Left kidney (tissue), 2 donors: ENCODE measurements around the gene XPO1. TPM values are rescaled to one million over a fixed set of nuclear protein-coding genes. Genes with fewer than 3 reads are reported as not detected.
"Not testable (repeated sequence)": the region's sequence is repeated elsewhere in the genome, so short reads cannot be mapped to it uniquely, and the experiment has no call there.

Source experiments
- DNase-seq: peaks from one replicate; pipeline ENCODE4 v3.0.0-alpha.2; 2013
- polyA plus RNA-seq: library from polyadenylated mRNA; unstranded; fragments of 120-200 nt; gene quantifications from one replicate; pipeline ENCODE4 v1.2.1, GENCODE V29; 2013; ENCODE audit not compliant: insufficient read length

XPO1 gene
- polyA plus RNA-seq, 1 donor: 322 TPM

DNA sequence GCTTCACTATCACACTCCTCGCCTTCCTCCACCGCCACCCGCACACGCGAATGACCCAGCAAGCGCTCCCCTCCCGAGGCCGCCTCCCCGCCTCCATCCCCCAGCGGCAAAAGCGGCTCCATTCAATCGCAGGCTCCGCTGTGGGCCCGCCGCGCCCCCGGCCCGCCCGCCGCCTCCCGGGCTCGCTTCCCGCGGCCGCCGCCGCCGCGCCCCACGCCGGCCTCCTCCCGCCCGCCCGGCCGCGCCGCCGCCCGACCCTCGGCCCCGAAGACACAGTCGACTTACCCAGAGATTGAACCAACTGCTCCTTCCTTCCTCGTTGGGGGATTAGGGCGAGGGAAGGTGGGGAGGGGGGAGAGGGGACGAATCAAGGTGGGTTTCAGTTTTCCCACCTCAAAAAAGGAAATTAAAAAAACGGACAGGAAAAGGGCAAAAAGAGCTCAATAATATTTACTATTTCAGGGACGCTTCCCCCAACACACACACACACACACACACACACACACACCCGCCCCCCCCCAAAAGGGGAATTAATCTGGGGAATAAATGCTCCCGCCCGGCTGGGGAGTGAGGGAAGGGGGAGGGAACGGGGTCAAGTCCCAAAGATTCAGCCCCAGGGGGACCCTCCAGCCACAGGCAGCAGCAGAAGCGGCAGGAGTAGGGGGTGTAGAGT lies 743 bp downstream of the XPO1 start:
- DNase-seq: no peak

GRCh38 chr2:61536572-61537276 lies 1.4 kb downstream of the XPO1 start:
- peak; percentile 91 for DNase-seq

DNA sequence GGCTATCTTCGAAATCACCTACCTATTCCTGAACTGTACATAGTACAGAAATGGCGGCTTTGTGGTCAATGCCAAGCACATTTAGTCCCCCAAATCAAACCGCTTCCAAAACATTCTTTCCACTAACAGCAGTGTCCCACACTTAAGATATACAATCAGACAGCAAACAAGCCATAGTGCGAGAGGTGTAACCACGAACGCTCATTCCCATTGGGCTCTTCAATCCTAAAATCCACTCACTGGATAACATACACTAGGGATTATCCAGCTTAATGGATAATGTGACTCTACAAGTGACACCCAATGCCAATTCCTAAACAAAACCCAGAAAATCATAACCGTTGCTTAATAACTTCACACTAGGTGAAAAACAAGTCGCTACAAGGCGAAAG lies 2.0 kb downstream of the XPO1 start:
- no peak for DNase-seq

- no peak for DNase-seq
Observed at GRCh38 chr2:61535449-61535848, 2.7 kb downstream of the XPO1 start.

DNA sequence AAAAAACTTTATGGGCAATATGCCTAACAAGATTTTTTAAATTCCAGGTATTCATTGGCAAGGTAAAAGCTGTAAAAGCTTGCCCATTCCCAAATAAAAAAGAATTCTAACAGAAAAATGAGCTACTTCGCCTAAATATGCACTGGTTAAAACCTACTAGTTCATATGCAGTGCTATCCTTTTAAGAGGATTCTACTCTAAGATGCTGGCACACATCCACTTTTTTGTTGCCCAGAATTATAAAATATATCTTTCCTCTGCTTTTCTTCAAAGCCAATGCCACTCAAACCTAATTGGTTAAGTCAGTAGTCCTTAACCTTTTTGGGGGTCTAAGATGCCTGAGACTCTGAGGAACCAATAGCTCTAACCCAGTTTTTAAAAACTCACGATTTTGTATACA lies 3.2 kb downstream of the XPO1 start:
- DNase-seq: no peak

- DNase-seq: no peak
Observed at GRCh38 chr2:61530749-61531148, 7.4 kb downstream of the XPO1 start.

DNA sequence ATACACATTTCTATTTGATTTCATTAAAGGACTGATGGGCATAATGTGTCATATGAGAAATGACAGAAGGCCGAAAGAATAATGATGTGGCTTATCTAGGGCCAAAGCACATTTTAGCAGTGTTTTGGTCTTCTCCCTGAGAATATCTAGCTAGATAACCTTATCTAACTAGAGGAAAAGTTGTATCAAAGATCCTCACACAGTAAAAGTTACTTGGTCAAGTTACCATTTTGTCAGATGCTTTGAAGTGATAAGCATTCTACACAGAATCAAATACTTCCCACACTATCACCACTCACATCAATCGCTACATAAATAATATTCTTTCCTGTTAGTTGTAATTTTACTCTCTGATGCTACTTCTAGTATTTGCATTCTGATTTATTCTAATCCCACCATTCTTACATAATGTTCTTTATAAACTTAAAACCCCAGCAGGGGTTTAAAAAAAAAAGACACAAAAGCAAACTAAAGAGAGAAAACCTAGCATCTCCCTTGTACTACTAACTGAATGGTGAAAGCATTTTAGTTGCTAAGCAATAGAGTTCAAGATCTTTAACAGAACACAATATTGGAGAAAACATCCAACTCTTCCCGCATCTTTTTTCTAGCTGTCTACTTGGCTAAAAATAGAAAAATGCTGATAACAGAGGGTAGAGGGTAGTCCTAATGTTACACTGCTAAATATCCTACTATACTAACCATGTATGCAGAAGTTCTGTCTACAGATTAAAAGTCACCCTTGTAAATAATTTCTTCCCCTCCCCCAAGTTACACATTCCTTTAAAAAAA lies 8.0 kb downstream of the XPO1 start:
- no peak for DNase-seq

DNA sequence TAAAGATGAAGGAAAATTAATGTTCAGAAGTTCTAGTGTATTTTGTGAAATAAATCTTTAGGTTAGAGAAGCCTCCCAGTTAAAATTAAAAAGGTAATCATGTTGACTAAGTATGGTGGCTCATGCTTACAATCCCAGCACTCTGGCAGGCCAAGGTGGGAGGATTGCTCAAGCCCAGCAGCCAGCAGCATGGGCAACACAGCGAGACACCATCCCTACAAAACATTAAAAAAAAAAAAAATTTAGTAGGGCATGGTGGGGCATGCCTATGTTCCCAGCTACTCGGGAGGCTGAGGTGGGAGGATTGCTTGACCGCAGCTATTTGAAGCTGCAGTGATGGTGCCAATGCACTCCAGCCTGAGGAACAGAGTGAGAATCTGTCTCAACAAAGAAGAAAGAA lies 17.9 kb downstream of the XPO1 start:
- DNase-seq: no peak

DNA sequence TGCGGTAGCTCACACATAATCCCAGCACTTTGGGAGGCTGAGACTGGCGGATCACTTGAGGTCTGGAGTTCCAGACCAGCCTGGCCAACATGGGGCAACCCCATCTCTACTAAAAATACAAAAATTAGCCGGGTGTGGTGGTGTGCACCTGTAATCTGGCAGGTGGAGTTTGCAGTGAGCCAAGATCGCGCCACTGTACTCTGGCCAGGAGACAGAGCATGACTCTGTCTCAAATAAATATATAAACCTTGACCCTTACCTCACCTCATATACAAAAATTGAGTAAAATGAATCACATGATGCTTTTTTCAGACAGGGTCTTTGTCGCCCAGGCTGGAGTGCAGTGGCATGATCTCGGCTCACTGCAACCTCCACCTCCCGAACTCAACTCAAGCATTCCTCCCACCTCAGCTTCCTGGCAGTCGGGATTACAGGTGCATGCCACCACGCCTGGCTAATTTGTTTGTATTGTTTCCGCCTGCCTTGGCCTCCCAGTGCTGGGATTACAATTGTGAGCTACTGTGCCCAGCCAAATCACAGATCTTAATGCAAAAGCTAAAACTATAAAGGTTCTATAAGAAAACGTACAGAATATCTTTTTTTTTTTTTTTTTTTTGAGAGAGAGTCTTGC lies 25.3 kb downstream of the XPO1 start:
- DNase-seq: no peak

DNA sequence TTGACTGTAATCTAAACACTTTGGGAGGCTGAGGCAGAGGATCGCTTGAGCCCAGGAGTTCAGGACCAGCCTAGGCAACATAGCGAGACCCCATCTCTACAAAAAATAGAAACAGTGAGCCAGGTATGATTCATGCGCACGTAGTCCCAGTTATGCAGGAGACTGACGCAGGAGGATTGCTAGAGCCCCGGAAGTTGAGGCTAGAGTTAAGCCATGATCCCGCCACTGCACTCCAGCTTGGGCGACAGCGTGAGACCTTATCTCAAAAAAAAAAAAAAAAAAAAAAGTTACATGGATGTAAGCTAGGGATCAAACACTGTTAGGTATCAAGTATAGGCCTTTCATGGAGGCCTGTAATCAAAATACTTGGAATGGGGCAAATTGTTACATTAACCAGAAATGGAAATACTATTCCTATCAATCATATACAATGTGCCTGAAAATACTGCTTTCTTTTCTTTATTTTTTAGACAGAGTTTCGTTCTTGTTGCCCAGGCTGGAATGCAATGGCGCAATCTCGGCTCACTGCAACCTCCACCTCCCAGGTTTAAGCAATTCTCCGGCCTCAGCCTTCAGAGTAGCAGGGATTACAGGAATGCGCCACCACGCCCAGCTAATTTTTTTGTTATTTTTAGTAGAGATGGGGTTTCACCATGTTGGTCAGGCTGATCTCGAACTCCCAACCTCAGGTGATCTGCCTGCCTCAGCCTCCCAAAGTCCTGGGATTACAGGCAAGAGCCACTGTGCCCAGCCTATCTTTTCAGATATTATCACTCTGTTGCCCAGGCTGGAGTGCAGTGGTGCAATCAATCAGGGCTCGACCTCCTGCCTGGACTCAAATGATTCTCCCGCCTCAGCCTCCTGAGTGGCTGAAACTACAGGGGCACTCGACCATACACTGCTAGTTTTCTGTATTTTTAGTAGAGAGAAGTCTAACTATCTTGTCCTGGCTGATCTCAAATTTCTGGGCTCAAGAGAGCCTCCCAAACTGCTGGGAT lies 27.2 kb downstream of the XPO1 start:
- no peak for DNase-seq

DNA sequence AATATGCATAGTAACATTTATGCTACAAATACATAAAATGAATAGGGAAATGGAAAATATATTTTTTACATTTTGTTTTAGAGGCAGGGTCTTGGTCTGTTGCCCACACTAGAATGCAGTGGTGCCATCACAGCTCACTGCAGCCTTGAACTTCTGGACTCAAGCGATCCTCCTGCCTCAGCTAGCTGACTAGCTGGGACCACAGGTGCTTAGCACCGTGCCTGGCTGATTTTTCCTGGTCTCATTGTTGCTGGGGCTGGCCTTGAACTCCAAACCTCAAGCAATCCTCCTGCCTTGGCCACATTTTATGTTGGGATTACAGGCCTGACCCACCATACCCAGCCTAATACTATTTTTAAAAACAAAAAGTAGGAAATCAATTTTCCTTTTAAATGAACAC lies 33.2 kb downstream of the XPO1 start:
- no peak for DNase-seq

- DNase-seq: no peak
Observed at GRCh38 chr2:61499060-61499459, 39.1 kb downstream of the XPO1 start.

- no peak for DNase-seq
Observed at GRCh38 chr2:61493523-61493942, 44.6 kb downstream of the XPO1 start.

- DNase-seq: no peak
Observed at GRCh38 chr2:61492476-61492875, 45.7 kb downstream of the XPO1 start.

DNA sequence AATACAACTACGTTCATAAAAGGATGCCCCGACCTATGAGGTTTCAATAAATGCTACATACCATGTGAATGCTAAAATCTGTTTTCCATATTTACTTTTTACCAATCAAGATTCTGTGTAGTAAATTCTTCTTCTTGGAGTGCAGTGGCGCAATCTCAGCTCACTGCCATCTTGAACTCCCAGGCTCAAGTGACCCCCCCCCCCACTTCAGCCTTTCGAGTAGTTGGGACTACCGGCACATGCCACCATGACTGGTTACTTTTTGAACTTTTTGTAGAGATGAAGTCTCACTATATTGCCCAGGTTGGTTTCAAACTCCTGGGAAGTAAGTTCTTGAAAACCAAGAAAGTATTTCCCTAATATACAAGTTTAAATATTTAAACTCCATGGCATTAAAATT lies 52.9 kb downstream of the XPO1 start:
- no peak for DNase-seq

DNA sequence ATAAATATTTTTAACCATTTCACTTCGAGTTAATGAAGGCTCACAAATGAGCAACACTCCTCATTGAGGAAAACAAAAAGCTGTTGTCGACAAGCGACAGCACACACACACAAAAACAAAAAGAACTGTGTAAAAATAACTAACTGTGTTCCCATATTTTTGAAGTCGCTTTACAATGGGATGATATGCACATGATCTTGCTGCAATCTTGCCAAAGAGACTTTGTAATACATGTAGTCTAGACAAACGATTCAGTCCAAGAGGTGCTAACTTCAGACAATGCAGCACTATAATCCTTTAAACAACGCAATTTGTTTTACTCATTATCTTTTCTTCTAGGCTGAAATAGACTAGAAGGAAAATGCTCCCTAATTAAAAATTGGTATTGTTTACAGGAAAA lies 60.1 kb downstream of the XPO1 start:
- no peak for DNase-seq

- not testable (repeated sequence) for DNase-seq
Observed at GRCh38 chr2:61476929-61477589, 61.1 kb downstream of the XPO1 start.

GRCh38 chr2:61471905-61472805 lies 66.0 kb downstream of the XPO1 start:
- DNase-seq: peak; percentile 41
